LNCaP clone FGC (cell line): ENCODE measurements around the gene ASB15.

Experiments used
- DNase-seq: peaks from one replicate; pipeline ENCODE4 v3.0.0-alpha.2; 2011; ENCODE audit warnings: low read depth
- H3K4me3 ChIP-seq: 2 replicates; pipeline ENCODE4 v1.5.1; 2011; ENCODE audit warnings: mild to moderate bottlenecking, low read depth, low read length, control low read depth
- TF ChIP-seq, protein P1 (sequence below): IDR thresholded peaks from 2 replicates; pipeline ENCODE4 v1.5.1; 2012; ENCODE audit warnings: mild to moderate bottlenecking; ENCODE audit not compliant: control insufficient read depth, insufficient read depth; ENCODE audit errors: extremely low read depth

ASB15 gene

DNA sequence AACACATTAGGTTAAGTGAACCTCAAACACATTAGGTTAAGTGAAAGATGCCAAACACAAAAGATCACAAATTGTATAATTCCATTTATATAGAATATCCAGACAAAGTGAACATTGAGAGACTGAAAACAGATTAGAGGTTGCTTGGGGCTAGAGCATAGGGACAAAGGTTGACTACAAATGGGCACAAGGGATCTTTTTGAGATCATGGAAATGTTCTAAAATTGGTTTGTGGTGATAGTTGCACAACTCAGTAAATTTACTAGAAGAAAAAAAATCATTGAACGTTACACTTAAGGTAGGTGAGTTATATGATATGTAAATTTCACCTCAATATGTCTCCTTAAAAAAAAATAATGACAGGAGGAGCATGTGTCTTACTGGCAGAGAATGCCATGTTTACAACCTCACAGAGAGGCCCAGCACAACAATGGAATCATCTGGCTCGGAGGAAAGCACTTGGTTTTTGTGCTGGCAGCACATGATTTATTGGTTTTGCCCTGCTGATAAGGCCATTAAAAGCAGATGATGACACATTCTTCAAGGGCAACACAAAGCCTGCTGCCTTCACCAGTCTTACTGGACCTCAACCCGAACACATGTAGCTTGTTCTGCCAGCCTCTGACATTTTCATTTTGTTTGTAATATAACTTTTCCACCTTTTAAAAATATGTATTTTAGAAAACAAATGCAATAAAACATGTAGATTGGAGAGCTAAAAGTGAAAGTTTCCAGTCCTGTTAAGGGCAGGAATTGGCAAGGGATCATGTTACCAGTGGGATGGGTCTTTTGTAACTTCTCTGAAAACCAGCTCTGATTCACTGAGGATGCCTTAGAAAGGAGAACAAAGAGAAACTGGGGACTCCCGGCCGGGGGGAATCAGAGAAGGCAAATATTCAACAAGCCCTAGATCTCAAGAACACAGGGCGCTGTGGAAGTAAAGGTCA, 42.1 kb downstream of the ASB15 start:
- H3K4me3 ChIP-seq = no peak overlapping the region
- TF ChIP-seq, protein P1, sequence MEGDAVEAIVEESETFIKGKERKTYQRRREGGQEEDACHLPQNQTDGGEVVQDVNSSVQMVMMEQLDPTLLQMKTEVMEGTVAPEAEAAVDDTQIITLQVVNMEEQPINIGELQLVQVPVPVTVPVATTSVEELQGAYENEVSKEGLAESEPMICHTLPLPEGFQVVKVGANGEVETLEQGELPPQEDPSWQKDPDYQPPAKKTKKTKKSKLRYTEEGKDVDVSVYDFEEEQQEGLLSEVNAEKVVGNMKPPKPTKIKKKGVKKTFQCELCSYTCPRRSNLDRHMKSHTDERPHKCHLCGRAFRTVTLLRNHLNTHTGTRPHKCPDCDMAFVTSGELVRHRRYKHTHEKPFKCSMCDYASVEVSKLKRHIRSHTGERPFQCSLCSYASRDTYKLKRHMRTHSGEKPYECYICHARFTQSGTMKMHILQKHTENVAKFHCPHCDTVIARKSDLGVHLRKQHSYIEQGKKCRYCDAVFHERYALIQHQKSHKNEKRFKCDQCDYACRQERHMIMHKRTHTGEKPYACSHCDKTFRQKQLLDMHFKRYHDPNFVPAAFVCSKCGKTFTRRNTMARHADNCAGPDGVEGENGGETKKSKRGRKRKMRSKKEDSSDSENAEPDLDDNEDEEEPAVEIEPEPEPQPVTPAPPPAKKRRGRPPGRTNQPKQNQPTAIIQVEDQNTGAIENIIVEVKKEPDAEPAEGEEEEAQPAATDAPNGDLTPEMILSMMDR = no peak
- peak; percentile 68 for DNase-seq

DNA sequence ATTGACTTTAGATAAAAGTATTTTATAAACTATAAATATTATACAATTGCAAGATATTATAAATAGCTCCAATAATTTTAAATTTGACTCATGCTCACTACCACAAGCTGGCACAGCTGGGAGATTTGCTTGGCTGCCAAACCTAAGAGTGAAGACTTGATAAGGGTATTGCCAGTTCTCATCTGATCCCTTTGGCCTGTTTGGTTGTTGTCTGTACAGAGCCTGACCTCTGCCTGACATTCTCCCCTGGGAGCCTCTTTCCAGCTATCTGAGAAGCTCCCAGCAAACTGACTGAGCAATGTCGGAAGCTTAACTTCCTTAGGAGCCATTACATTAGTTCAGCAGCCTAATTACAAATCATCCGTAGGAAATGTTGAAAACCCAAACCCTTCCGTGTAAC, 43.9 kb downstream of the ASB15 start:
- TF ChIP-seq, protein P1 = no peak
- DNase-seq = no peak
- no peak overlapping the region for H3K4me3 ChIP-seq

DNA sequence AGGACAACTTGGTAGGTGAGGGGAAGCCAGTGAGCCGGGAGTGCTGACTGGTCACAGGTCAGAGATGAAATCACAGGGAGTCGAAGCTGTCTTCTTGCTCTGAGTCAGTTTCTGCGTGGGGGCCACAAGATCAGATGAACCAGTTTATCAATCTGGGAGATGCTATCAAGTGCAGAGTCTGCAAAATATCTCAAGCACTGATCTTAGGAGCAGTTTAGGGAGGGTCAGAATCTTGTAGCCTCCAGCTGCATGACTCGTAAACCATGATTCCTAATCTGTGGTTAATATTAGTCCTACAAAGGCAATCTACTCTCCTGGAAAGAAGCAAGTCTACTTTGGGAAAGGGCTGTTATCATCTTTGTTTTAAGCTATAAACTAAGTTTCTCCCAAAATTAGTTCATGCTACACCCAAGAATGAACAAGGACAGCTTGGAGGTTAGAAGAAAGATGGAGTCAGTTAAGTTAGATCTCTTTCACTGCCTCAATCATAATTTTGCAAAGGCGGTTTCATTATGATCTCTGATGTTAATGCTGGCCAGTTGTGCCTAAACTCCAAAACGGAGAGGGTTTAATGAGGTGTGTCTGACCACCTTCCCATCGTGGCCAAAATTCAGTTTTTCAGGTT, 45.6 kb downstream of the ASB15 start:
- TF ChIP-seq, protein P1 = no peak
- DNase-seq = no peak
- H3K4me3 ChIP-seq = no peak overlapping the region

DNA sequence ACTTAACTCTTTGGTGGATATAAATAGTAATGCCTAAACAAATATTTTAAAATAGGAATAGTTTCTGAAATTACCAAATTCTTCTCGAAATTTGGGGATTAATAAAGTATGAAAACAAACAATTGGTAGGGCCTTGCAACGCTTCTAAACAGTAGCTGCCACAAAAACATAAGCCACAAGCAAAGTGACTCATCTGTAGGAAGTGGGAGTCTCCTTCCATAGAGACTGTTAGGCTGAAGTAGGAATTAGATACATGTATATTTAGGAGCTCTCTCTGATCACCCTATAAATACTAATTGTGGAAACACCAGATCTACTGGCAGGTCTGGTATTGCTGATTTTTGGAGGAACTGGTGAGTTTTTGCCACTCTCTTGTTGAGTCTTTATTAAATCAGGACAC, 48.3 kb downstream of the ASB15 start:
- TF ChIP-seq, protein P1 = no peak
- H3K4me3 ChIP-seq = no peak overlapping the region
- no peak for DNase-seq

DNA sequence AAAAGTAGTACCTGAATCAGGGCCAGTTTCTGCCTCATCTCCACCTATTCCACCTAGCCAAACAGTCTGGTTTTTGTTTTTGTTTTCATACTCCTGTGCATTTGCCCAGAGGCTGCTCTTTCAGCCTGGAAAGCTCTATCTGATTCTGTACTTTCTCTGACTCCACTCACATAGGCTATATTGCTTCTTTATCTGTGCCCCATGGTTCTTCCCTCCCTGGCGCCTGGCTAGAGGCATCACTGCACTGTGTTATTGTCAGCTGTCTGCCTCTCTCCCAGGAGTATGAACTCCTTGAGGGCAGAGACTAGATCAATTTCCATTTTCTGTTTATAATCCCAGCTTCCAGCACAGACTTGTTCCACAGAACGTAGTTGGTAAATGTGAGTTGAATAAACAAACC, 49.0 kb downstream of the ASB15 start:
- no peak overlapping the region for H3K4me3 ChIP-seq
- TF ChIP-seq, protein P1 = no peak
- DNase-seq = no peak

DNA sequence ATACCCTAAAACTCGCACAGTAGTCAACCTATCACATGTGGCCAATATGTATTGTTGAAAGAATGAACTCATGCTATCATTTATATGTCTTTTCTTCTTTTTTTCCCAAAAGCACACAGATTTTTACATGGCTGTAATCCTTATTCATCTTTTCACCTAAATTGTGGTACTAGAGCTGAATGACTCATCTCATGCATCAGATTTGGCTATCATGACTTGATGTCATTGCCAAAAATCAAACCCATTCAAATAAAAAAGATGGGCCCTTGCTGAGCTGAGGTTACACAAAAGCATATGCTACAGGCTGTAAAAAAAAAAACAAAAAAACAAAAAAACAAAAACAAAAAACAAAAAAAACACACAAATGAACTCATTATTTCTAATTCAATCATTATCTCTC, 50.8 kb downstream of the ASB15 start:
- TF ChIP-seq, protein P1 = no peak
- no peak overlapping the region for H3K4me3 ChIP-seq
- no peak for DNase-seq
